Kidney tubule cell (primary cell): ENCODE measurements around the gene PCDHGB2.
"Not testable (repeated sequence)": the region's sequence is repeated elsewhere in the genome, so short reads cannot be mapped to it uniquely, and the experiment has no call there.

ENCODE experiments used
- DNase-seq: peaks from one replicate; pipeline ENCODE4 v3.0.0-alpha.2; 2018; ENCODE audit warnings: low spot score

Gene PCDHGB2

GRCh38 chr5:141359790-141360426 is at the start of gene PCDHGB2:
Gene PCDHGB2, plus strand, starts transcription at chr5:141359994. Its CDS starts 142 bp downstream, at chr5:141360136.
- DNase-seq: peak; percentile 54

DNA sequence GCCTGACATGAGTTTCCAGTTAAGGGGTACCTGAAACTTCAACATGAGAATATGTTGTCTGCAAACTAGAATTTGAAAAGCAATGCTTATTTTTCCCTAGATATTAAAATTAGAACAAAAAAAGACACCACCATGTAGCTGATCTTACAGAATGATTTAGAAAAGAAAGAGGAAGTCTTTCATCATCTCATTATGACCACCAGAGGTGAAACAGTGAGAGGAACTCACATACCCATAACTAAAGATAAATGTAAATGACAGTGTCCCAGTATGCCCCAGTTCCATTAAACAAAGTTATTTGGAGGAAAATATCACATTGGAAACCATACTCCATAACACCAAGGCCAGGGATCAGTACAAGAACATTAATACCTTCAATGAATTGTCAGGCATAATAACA is 46.1 kb upstream of the PCDHGB2 start:
- DNase-seq: no peak

GRCh38 chr5:141316963-141317362 is 42.8 kb upstream of the PCDHGB2 start:
- not testable (repeated sequence) for DNase-seq

DNA sequence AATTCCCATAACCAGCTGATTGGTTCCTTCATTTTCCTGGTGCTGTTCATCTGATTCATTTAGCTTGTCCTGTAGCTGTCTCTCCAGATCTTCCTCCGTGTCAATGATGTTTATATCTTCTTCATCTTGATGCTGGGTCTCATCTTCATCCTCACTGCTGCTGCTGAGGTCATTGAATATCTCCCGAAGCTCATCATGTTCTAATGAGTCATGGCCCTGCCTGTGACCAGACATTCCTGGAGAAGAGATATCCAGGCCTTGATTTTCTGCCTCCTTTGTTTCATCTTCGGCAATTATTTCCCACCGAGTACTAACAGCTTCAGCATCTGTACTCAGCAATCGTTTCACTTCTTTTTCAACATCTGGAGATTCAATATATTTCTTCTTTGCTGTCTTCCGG is 40.6 kb upstream of the PCDHGB2 start:
- DNase-seq: no peak

- DNase-seq: no peak
These were observed 40.1 kb upstream of the PCDHGB2 start for GRCh38 chr5:141319699-141320098.

DNA sequence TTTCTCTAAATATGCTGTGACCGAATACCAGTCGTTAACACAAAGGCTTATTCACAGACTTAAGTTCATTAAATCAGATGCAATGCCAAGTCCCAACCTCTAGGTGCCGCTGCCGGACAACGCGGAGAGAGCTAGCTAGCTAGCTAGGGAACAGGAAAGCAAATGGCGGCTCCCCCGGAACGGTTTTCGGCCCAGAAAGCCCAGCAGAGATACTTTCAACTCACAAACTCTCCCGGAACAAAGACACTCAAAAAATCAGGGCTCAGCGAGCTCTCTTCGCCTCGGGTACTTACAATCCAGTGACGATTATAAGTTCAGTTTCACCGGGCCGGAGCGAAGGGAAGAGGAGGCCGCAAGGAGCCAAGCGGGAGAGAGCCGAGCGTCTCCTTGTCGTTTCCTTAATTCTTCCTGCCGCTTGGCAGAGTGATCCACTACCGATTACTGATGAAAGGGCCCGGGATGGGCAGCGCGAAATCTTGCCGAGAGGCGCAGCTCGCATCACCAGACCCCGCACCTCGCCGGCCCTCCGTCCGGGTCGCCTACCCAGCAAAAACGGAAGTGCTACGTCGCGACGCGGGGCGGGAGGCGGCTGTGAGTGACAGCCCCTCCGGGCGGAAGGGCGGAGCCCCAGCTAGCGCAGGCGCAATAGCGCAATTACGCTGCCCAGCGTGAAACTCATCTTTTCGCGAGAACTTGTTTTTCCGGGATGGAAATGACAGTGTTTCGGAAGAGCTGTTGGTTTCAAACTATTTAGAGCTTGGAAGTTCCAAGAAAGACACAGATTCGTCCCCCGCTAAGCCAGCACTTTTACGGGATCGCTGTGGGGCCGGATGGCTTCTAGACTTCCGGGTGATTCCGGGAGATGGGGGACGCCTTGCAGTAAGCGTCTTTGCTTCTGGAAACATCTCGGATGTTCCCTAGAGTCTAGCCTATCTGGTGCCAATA is 39.3 kb upstream of the PCDHGB2 start, which contains the start of gene TAF7:
TSS of gene TAF7 (minus strand) at position 560 of the 945 bp plus-strand sequence. CDS start 740 bp downstream, outside the sequence.
- DNase-seq: peak; percentile 94

- no peak for DNase-seq
These were observed 37.5 kb upstream of the PCDHGB2 start for GRCh38 chr5:141322261-141322660.

DNA sequence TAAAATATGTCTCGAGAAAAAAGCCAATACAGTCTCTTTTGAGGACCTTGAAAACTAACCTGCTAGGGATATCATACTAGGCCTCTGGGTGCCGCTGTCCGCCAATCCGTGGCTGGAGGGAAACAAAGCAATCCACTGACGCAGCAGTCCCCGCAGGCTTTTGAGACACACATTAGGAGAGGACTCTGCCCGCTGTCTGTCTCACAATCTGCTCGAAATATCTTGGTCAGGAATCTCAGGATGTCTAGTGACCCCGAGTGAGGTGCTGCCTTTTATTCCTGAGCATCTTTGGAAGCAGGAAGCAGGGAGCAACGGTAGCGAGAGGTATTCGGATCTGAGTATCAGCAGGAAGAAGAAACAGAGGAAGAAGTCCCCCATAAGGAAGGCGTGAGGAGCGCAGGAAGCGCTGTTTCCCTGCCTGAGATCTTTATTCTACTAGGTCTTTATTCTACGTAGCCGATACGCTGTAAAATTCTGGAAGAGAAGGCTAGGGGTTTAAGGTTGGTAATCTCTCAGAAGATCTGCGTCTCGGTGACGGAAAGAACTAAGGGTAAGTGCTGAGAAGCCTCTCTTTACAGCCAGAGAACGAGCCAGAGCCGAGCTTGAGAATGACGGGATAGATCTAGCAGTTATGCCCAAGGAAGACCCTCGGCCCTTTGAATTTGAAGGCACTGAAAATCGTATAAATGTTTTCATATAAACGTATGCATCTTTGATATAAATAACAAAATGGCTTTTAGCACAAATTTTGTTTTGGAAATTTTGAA is 33.5 kb upstream of the PCDHGB2 start:
- DNase-seq: peak; percentile 77

GRCh38 chr5:141328231-141328630 is 31.6 kb upstream of the PCDHGB2 start:
- peak; percentile 60 for DNase-seq

- DNase-seq: peak; percentile 59
These were observed 29.3 kb upstream of the PCDHGB2 start, which contains the start of gene PCDHGA1 for GRCh38 chr5:141330299-141331080. Gene PCDHGA1, plus strand, starts transcription at chr5:141330514.

DNA sequence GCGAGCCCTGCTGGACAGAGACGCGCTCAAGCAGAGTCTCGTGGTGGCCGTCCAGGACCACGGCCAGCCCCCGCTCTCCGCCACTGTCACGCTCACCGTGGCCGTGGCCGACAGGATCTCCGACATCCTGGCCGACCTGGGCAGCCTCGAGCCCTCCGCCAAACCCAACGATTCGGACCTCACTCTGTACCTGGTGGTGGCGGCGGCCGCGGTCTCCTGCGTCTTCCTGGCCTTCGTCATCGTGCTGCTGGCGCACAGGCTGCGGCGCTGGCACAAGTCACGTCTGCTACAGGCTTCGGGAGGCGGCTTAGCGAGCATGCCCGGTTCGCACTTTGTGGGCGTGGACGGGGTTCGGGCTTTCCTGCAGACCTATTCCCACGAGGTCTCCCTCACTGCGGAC is 27.2 kb upstream of the PCDHGB2 start:
- not testable (repeated sequence) for DNase-seq

GRCh38 chr5:141338538-141339306 is 21.1 kb upstream of the PCDHGB2 start, which contains the start of gene PCDHGA2:
Gene PCDHGA2, plus strand, starts transcription at chr5:141338760.
- peak; percentile 59 for DNase-seq

GRCh38 chr5:141340781-141341354 is 18.9 kb upstream of the PCDHGB2 start:
- DNase-seq: not testable (repeated sequence)

DNA sequence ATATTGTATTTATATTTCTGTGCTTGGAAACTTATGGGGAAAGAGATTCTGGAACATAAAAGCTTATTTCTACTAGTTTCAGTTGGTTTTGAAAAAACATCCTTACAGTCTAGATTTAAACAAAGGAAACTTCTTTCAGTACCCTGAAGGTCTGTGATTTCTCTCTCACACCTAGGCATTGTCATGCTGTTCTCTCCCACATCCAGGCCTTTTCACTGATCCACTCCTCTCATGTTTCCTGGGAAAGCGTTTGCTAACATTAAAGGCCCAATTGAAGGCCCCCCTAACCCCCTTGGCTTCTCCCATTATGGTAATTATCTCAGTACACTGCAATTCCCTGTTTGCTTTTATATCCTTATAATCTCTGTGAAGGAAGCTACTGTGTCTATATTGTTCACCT is 17.0 kb upstream of the PCDHGB2 start:
- no peak for DNase-seq

- peak; percentile 44 for DNase-seq
These were observed 16.4 kb upstream of the PCDHGB2 start, which contains the start of gene PCDHGA3 for GRCh38 chr5:141343242-141343952. Gene PCDHGA3, plus strand, starts transcription at chr5:141343829. Its CDS starts 205 bp downstream, at chr5:141344034.

DNA sequence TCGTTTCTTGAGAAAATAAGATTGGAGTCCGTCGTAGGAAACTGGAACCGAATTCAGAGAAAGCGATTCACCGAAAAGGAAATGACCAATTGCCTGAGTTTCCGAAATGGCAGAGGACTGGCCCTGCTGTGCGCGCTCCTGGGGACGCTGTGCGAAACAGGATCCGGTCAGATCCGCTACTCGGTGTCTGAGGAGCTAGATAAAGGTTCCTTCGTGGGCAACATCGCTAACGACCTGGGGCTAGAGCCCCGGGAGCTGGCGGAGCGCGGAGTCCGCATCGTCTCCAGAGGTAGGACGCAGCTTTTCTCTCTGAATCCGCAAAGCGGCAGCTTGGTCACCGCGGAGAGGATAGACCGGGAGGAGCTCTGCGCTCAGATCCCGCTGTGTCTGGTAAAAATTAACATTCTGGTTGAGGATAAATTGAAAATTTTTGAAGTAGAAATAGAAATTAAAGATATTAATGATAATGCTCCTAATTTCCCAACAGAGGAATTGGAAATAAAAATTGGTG is 15.8 kb upstream of the PCDHGB2 start:
- no peak for DNase-seq

- no peak for DNase-seq
These were observed 14.5 kb upstream of the PCDHGB2 start for GRCh38 chr5:141345327-141345726.

- DNase-seq: not testable (repeated sequence)
These were observed 13.8 kb upstream of the PCDHGB2 start for GRCh38 chr5:141346017-141346416.
